MCF 10A (cell line): Measurements from ENCODE around the gene LKAAEAR1. TPM values are rescaled to one million over a fixed set of nuclear protein-coding genes. Genes with fewer than 3 reads are reported as not detected.
"Not testable (repeated sequence)": the region's sequence is repeated elsewhere in the genome, so short reads cannot be mapped to it uniquely, and the experiment has no call there.

ENCODE experiments used
- BruUV-seq: library from RNA; stranded (reverse); fragments of 400-500 nt; replicated peaks from 2 replicates; lab custom pipeline; 2021; lab: Mats Ljungman, UMichigan
- CTCF ChIA-PET: fragments of 300-600 bp; sonication (Branson Sonifier 250); formaldehyde crosslinking; extraction: SDS; loops from one replicate; lab custom pipeline; 2021; ENCODE audit warnings: antibody characterized with exemption, inconsistent platforms; lab: Yijun Ruan, JAX
- POLR2A ChIA-PET: fragments of 300-600, 350-650 bp; sonication (Branson Sonifier 250); formaldehyde crosslinking; extraction: SDS; loops from one replicate; lab custom pipeline; 2020; ENCODE audit warnings: antibody characterized with exemption, inconsistent platforms; lab: Yijun Ruan, JAX
- DNase-seq: peaks from one replicate; pipeline ENCODE4 v3.0.0-alpha.2; 2018; ENCODE audit not compliant: unreplicated experiment
- H3K27ac Mint-ChIP-seq: one replicate; pipeline ENCODE4 v1.8.0; 2022; ENCODE audit warnings: mild to moderate bottlenecking, low read depth, mixed read lengths; ENCODE audit not compliant: unreplicated experiment
- H3K27me3 Mint-ChIP-seq: one replicate; pipeline ENCODE4 v1.8.0; 2022; ENCODE audit warnings: mixed read lengths; ENCODE audit not compliant: insufficient read depth, unreplicated experiment
- H3K36me3 Mint-ChIP-seq: one replicate; pipeline ENCODE4 v1.8.0; 2022; ENCODE audit warnings: mild to moderate bottlenecking, moderate library complexity, mixed read lengths; ENCODE audit not compliant: insufficient read depth, unreplicated experiment
- H3K4me1 Mint-ChIP-seq: one replicate; pipeline ENCODE4 v1.8.0; 2022; ENCODE audit warnings: mixed read lengths; ENCODE audit not compliant: insufficient read depth, unreplicated experiment
- H3K4me3 Mint-ChIP-seq: one replicate; pipeline ENCODE4 v1.8.0; 2022; ENCODE audit warnings: mild to moderate bottlenecking, moderate library complexity, mixed read lengths; ENCODE audit not compliant: unreplicated experiment
- H3K9me3 Mint-ChIP-seq: one replicate; pipeline ENCODE4 v1.8.0; 2022; ENCODE audit warnings: mixed read lengths; ENCODE audit not compliant: unreplicated experiment
- CTCF ChIP-seq: fragments of 200-600 bp; IDR thresholded peaks from one replicate; pipeline ENCODE4 v1.8.0; 2022; ENCODE audit warnings: antibody characterized with exemption, mild to moderate bottlenecking; ENCODE audit not compliant: unreplicated experiment
- intact Hi-C: fragments of 100-400 bp; cut with micrococcal nuclease; formaldehyde crosslinking; loops from 2 replicates; pipeline ENCODE4 v1.14.1; 2022
- total RNA-seq: library from RNA; stranded (reverse); gene quantifications from 2 replicates; pipeline ENCODE4 v1.2.3, GENCODE V29; 2022

LKAAEAR1 gene
- total RNA-seq, 1 experiment from 2014 or later = not detected

- Mint-ChIP-seq H3K27ac (no peak overlapping the region), H3K36me3 (no peaks in the 10 kb centered on the region), H3K4me3 (no peak overlapping the region), H3K4me1 (no peaks in the 10 kb centered on the region), H3K27me3 (peaks cover 39% of the 10 kb centered on the region), H3K9me3 (no peaks in the 10 kb centered on the region)
- DNase-seq = no peak
- ChIA-PET CTCF (no interaction called here), POLR2A (no interaction called here)
- no peak for TF ChIP-seq CTCF
- no TSS peak for BruUV-seq
- intact Hi-C loops = no loop called here
Measured at GRCh38 chr20:64130271-64130670, 46.1 kb upstream of the LKAAEAR1 start.

GRCh38 chr20:64129146-64129782, 45.1 kb upstream of the LKAAEAR1 start:
- POLR2A ChIA-PET = no interaction called here
- peaks cover 44% of the 10 kb centered on the region for H3K27me3 Mint-ChIP-seq
- TF ChIP-seq CTCF = no peak

GRCh38 chr20:64123517-64123916, 39.3 kb upstream of the LKAAEAR1 start:
- BruUV-seq, H3K27ac Mint-ChIP-seq, CTCF ChIA-PET, DNase-seq, H3K4me3 Mint-ChIP-seq, intact Hi-C loops, POLR2A ChIA-PET, H3K36me3 Mint-ChIP-seq, H3K4me1 Mint-ChIP-seq, H3K9me3 Mint-ChIP-seq: not testable (repeated sequence)
- H3K27me3 Mint-ChIP-seq = peaks cover 54% of the 10 kb centered on the region

More at GRCh38 chr20:64129146-64129782, 45.1 kb upstream of the LKAAEAR1 start:
- Mint-ChIP-seq H3K36me3 (no peaks in the 10 kb centered on the region), H3K4me1 (no peaks in the 10 kb centered on the region), H3K4me3 (no peak overlapping the region), H3K9me3 (no peaks in the 10 kb centered on the region), H3K27ac (no peak overlapping the region)
- no TSS peak for BruUV-seq
- CTCF ChIA-PET = no interaction called here
- intact Hi-C loops = no loop called here
- no peak for DNase-seq

GRCh38 chr20:64122927-64123326, 38.7 kb upstream of the LKAAEAR1 start:
- H3K9me3 Mint-ChIP-seq, intact Hi-C loops, H3K4me1 Mint-ChIP-seq, H3K4me3 Mint-ChIP-seq, DNase-seq, BruUV-seq, H3K27ac Mint-ChIP-seq, H3K36me3 Mint-ChIP-seq: not testable (repeated sequence)
- peaks cover 48% of the 10 kb centered on the region for H3K27me3 Mint-ChIP-seq
- POLR2A ChIA-PET = interaction anchor here (1.8 kb wide), 1 partner anchor 40 kb away, joined by 4 read pairs; no protein-coding TSS in a partner anchor
- CTCF ChIA-PET = interaction anchor here (0.7 to 5.7 kb wide), 4 partner anchors 12 to 812 kb away, joined by 3 to 93 read pairs (median 15); partner anchors contain the start of genes LKAAEAR1, OPRL1 and RGS19

- POLR2A ChIA-PET = interaction anchor here (1.0 to 1.8 kb wide), 4 partner anchors 35 to 141 kb away, joined by 3 to 6 read pairs (median 4); partner anchors contain the start of gene PRPF6
- H3K4me1 Mint-ChIP-seq = no peaks in the 10 kb centered on the region
- no peak for DNase-seq
- H3K9me3 Mint-ChIP-seq = no peaks in the 10 kb centered on the region
- no peak overlapping the region for H3K4me3 Mint-ChIP-seq
- no peak overlapping the region for H3K27ac Mint-ChIP-seq
- peaks cover 47% of the 10 kb centered on the region for H3K27me3 Mint-ChIP-seq
- CTCF ChIA-PET = interaction anchor here (0.9 to 5.7 kb wide), 15 partner anchors 11 to 577 kb away, joined by 3 to 93 read pairs (median 4); partner anchors contain the start of genes C20orf204, LKAAEAR1, OPRL1 and RGS19
- no TSS peak for BruUV-seq
- TF ChIP-seq CTCF = no peak
- no peaks in the 10 kb centered on the region for H3K36me3 Mint-ChIP-seq
- intact Hi-C loops = loop anchor here (2.0 kb wide), 1 partner anchor 143 kb away; the partner anchor contains the start of gene SAMD10
Measured at GRCh38 chr20:64121586-64121985, 37.4 kb upstream of the LKAAEAR1 start.
